Measurements from ENCODE around the gene PRKN. TPM values are rescaled to one million over a fixed set of nuclear protein-coding genes. Genes with fewer than 3 reads are reported as not detected.

PRKN gene
- total RNA-seq, 1 experiment from 2014 or later: not detected

- BruUV-seq (replicated peaks): no TSS peak
- H2AFZ ChIP-seq: no peak overlapping the region
- no peak overlapping the region for H3K4me2 ChIP-seq
- ChIA-PET POLR2A (ENCODE audit: unreplicated experiment) (no interaction called here), CTCF (no interaction called here)
- intact Hi-C loops (cut with micrococcal nuclease; ENCODE audit: unreplicated experiment): no loop called here
- no peak overlapping the region for H3K4me3 ChIP-seq
- TF ChIP-seq, protein P1, sequence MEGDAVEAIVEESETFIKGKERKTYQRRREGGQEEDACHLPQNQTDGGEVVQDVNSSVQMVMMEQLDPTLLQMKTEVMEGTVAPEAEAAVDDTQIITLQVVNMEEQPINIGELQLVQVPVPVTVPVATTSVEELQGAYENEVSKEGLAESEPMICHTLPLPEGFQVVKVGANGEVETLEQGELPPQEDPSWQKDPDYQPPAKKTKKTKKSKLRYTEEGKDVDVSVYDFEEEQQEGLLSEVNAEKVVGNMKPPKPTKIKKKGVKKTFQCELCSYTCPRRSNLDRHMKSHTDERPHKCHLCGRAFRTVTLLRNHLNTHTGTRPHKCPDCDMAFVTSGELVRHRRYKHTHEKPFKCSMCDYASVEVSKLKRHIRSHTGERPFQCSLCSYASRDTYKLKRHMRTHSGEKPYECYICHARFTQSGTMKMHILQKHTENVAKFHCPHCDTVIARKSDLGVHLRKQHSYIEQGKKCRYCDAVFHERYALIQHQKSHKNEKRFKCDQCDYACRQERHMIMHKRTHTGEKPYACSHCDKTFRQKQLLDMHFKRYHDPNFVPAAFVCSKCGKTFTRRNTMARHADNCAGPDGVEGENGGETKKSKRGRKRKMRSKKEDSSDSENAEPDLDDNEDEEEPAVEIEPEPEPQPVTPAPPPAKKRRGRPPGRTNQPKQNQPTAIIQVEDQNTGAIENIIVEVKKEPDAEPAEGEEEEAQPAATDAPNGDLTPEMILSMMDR (conservative IDR thresholded peaks at IDR 0.05): no peak
- no peak for TF ChIP-seq EZH2 (IDR thresholded peaks at IDR 0.05; ENCODE audit: low read depth)
- no peak overlapping the region for H3K27ac ChIP-seq
- no peaks in the 10 kb centered on the region for H3K79me2 ChIP-seq (ENCODE audit: low read depth)
- no peaks in the 10 kb centered on the region for H3K36me3 ChIP-seq (ENCODE audit: low read depth)
- no peaks in the 10 kb centered on the region for H3K9me2 ChIP-seq (ENCODE audit: insufficient read depth)
- H3F3A ChIP-seq (ENCODE audit: insufficient read depth, low read depth): no peaks in the 10 kb centered on the region
- no peaks in the 10 kb centered on the region for H3K27me3 ChIP-seq (ENCODE audit: insufficient read depth, low read depth)
- no peaks in the 10 kb centered on the region for H3K9me3 ChIP-seq (ENCODE audit: insufficient read depth, low read depth)
- H3K4me1 ChIP-seq (replicated peaks; ENCODE audit: insufficient read depth): no peaks in the 10 kb centered on the region
- no peaks in the 10 kb centered on the region for H4K20me1 ChIP-seq (ENCODE audit: insufficient read depth)
- no peak for DNase-seq
These were observed 42.6 kb downstream of the PRKN start for GRCh38 chr6:162684961-162685360.

DNA sequence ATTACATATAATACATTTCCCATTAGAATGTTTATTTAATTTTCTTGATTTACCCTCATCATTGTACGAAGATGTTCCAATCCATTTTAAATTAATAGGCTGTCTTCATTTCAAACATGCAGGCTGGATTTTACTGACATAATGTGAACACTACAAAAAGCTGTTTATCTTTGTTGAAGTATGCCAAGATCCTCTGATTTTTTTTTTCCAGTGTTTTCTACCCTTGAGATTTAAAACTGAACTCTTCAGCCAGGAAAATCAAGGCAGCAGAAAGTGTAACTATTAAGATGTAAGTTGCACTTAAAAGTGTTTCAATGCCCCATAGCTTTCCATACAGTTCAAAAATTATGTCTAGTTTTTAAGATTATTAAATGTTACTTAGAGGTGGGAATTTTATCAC is 43.5 kb downstream of the PRKN start:
- no peak overlapping the region for H2AFZ ChIP-seq
- no peaks in the 10 kb centered on the region for H4K20me1 ChIP-seq (ENCODE audit: insufficient read depth)
- H3K9me3 ChIP-seq (ENCODE audit: insufficient read depth, low read depth): no peaks in the 10 kb centered on the region
- no peaks in the 10 kb centered on the region for H3K79me2 ChIP-seq (ENCODE audit: low read depth)
- no peak for DNase-seq
- no peak overlapping the region for H3K4me2 ChIP-seq
- no peak for TF ChIP-seq EZH2 (IDR thresholded peaks at IDR 0.05; ENCODE audit: low read depth)
- TF ChIP-seq, protein P1 (conservative IDR thresholded peaks at IDR 0.05): no peak
- no peaks in the 10 kb centered on the region for H3K9me2 ChIP-seq (ENCODE audit: insufficient read depth)
- intact Hi-C loops (cut with micrococcal nuclease; ENCODE audit: unreplicated experiment): no loop called here
- POLR2A ChIA-PET (ENCODE audit: unreplicated experiment): no interaction called here
- H3F3A ChIP-seq (ENCODE audit: insufficient read depth, low read depth): no peaks in the 10 kb centered on the region
- no peak overlapping the region for H3K4me3 ChIP-seq
- no peaks in the 10 kb centered on the region for H3K36me3 ChIP-seq (ENCODE audit: low read depth)
- no peak overlapping the region for H3K27ac ChIP-seq
- no peaks in the 10 kb centered on the region for H3K27me3 ChIP-seq (ENCODE audit: insufficient read depth, low read depth)
- CTCF ChIA-PET: no interaction called here
- no TSS peak for BruUV-seq (replicated peaks)
- H3K4me1 ChIP-seq (replicated peaks; ENCODE audit: insufficient read depth): no peaks in the 10 kb centered on the region

DNA sequence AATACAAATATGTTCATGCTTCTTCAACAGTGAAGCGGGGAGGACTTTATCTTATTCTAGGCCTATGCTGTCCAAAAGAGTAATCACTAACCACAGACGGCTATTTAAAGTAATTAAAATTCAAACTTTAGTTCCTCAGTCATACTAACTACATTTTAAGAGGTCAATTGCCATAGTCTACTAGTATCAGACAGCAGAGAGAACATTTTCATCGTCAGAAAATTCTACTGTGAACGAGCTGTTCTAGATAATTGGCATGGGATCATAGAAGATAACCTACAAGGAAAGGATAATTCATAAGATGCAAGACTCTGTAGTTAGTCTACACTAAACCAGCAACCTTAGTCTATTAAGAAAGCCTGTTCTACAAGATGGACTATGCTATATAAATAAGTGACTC is 44.4 kb downstream of the PRKN start:
- Histone ChIP-seq H3K9me2 (ENCODE audit: insufficient read depth) (no peaks in the 10 kb centered on the region), H3K4me2 (no peak overlapping the region), H2AFZ (no peak overlapping the region), H3K27me3 (ENCODE audit: insufficient read depth, low read depth) (no peaks in the 10 kb centered on the region), H3K4me3 (no peak overlapping the region), H4K20me1 (ENCODE audit: insufficient read depth) (no peaks in the 10 kb centered on the region), H3K9me3 (ENCODE audit: insufficient read depth, low read depth) (no peaks in the 10 kb centered on the region), H3K4me1 (replicated peaks; ENCODE audit: insufficient read depth) (no peaks in the 10 kb centered on the region), H3K36me3 (ENCODE audit: low read depth) (no peaks in the 10 kb centered on the region), H3F3A (ENCODE audit: insufficient read depth, low read depth) (no peaks in the 10 kb centered on the region), H3K27ac (no peak overlapping the region), H3K79me2 (ENCODE audit: low read depth) (no peaks in the 10 kb centered on the region)
- ChIA-PET CTCF (no interaction called here), POLR2A (ENCODE audit: unreplicated experiment) (no interaction called here)
- no peak for DNase-seq
- BruUV-seq (replicated peaks): no TSS peak
- TF ChIP-seq, protein P1 (conservative IDR thresholded peaks at IDR 0.05): no peak
- no peak for TF ChIP-seq EZH2 (IDR thresholded peaks at IDR 0.05; ENCODE audit: low read depth)
- intact Hi-C loops (cut with micrococcal nuclease; ENCODE audit: unreplicated experiment): no loop called here
